ENCODE data around the gene PIEZO2.

The PIEZO2 gene

GRCh38 chr18:10748641-10749040 is 400.7 kb downstream of the PIEZO2 start:
- H3K9me3 ChIP-seq (ENCODE audit: severe bottlenecking) = no peaks in the 10 kb centered on the region
- H3K4me1 ChIP-seq (ENCODE audit: insufficient read depth, poor library complexity, severe bottlenecking) = peaks cover 12% of the 10 kb centered on the region
- H3K27me3 ChIP-seq (ENCODE audit: insufficient read depth, poor library complexity, severe bottlenecking) = no peaks in the 10 kb centered on the region
- H3K27ac ChIP-seq (ENCODE audit: poor library complexity, severe bottlenecking) = no peak overlapping the region
- ATAC-seq (ENCODE audit: low read depth) = peak; percentile 72
- DNase-seq (ENCODE audit: low spot score) = no peak
- no peak overlapping the region for H3K4me3 ChIP-seq (ENCODE audit: severe bottlenecking)
- TF ChIP-seq CTCF (IDR thresholded peaks at IDR 0.05; ENCODE audit: poor library complexity, severe bottlenecking) = no peak
- H3K36me3 ChIP-seq (ENCODE audit: low read depth) = no peaks in the 10 kb centered on the region

DNA sequence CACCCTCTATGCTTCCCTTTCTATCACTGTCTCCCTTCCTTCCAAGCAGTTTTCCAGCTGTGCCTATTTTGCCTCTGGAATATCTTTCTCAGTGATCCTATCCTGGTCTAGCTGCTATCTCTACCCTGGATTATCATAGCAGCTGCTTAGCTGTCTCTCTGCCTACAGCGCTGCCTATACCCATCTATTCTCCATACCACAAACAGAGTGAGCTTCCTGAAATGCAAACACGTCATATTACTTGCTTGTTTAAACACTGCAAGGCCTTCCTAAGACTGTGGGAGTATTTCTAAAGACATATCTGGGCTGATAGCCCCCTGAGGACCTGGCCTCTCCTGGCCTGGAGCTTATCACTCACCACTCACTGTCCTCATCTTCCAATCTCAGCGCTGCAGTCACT is 403.4 kb downstream of the PIEZO2 start:
- H3K9me3 ChIP-seq (ENCODE audit: severe bottlenecking) = no peaks in the 10 kb centered on the region
- H3K27ac ChIP-seq (ENCODE audit: poor library complexity, severe bottlenecking) = no peak overlapping the region
- no peaks in the 10 kb centered on the region for H3K36me3 ChIP-seq (ENCODE audit: low read depth)
- TF ChIP-seq CTCF (IDR thresholded peaks at IDR 0.05; ENCODE audit: poor library complexity, severe bottlenecking) = no peak
- peaks cover 12% of the 10 kb centered on the region for H3K4me1 ChIP-seq (ENCODE audit: insufficient read depth, poor library complexity, severe bottlenecking)
- H3K27me3 ChIP-seq (ENCODE audit: insufficient read depth, poor library complexity, severe bottlenecking) = no peaks in the 10 kb centered on the region
- ATAC-seq (ENCODE audit: low read depth) = no peak
- no peak for DNase-seq (ENCODE audit: low spot score)
- H3K4me3 ChIP-seq (ENCODE audit: severe bottlenecking) = no peak overlapping the region

GRCh38 chr18:10745219-10745618 is 404.1 kb downstream of the PIEZO2 start:
- Histone ChIP-seq H3K27me3 (ENCODE audit: insufficient read depth, poor library complexity, severe bottlenecking) (no peaks in the 10 kb centered on the region), H3K9me3 (ENCODE audit: severe bottlenecking) (no peaks in the 10 kb centered on the region), H3K36me3 (ENCODE audit: low read depth) (no peaks in the 10 kb centered on the region), H3K4me3 (ENCODE audit: severe bottlenecking) (no peak overlapping the region), H3K27ac (ENCODE audit: poor library complexity, severe bottlenecking) (no peak overlapping the region), H3K4me1 (ENCODE audit: insufficient read depth, poor library complexity, severe bottlenecking) (peaks cover 11% of the 10 kb centered on the region)
- ATAC-seq (ENCODE audit: low read depth) (no peak), DNase-seq (ENCODE audit: low spot score) (no peak)
- TF ChIP-seq CTCF (IDR thresholded peaks at IDR 0.05; ENCODE audit: poor library complexity, severe bottlenecking) = no peak

DNA sequence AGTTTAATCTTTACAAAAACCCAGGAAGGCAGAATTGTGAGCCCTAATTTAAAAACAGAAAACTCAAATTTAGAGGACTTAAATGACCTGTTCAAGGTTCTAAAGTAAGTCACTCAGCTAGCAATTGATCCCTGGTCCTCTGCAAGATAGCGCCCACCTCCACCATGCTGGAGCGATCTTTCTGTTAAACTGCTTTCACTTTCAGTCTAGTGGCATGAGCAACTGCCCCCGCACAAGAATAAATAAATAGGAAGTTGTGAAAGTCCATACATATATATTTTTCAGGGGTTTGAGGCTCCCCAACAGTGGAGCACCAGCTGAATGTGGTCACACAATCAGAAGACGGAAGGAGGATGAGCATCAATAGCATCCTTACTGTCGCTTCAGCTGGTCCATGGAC is 405.6 kb downstream of the PIEZO2 start:
- DNase-seq (ENCODE audit: low spot score) (no peak), ATAC-seq (ENCODE audit: low read depth) (no peak)
- H3K36me3 ChIP-seq (ENCODE audit: low read depth) = no peaks in the 10 kb centered on the region
- H3K27ac ChIP-seq (ENCODE audit: poor library complexity, severe bottlenecking) = no peak overlapping the region
- TF ChIP-seq CTCF (IDR thresholded peaks at IDR 0.05; ENCODE audit: poor library complexity, severe bottlenecking) = no peak
- H3K27me3 ChIP-seq (ENCODE audit: insufficient read depth, poor library complexity, severe bottlenecking) = no peaks in the 10 kb centered on the region
- peaks cover 2% of the 10 kb centered on the region for H3K9me3 ChIP-seq (ENCODE audit: severe bottlenecking)
- peaks cover 16% of the 10 kb centered on the region for H3K4me1 ChIP-seq (ENCODE audit: insufficient read depth, poor library complexity, severe bottlenecking)
- H3K4me3 ChIP-seq (ENCODE audit: severe bottlenecking) = no peak overlapping the region

GRCh38 chr18:10739152-10739551 is 410.2 kb downstream of the PIEZO2 start:
- no peak for TF ChIP-seq CTCF (IDR thresholded peaks at IDR 0.05; ENCODE audit: poor library complexity, severe bottlenecking)
- DNase-seq (ENCODE audit: low spot score) (no peak), ATAC-seq (ENCODE audit: low read depth) (peak; percentile 29; the same call in 2 of the 3 replicates)
- Histone ChIP-seq H3K27me3 (ENCODE audit: insufficient read depth, poor library complexity, severe bottlenecking) (no peaks in the 10 kb centered on the region), H3K4me1 (ENCODE audit: insufficient read depth, poor library complexity, severe bottlenecking) (peaks cover 11% of the 10 kb centered on the region), H3K36me3 (ENCODE audit: low read depth) (no peaks in the 10 kb centered on the region), H3K4me3 (ENCODE audit: severe bottlenecking) (no peak overlapping the region), H3K27ac (ENCODE audit: poor library complexity, severe bottlenecking) (no peak overlapping the region), H3K9me3 (ENCODE audit: severe bottlenecking) (peaks cover 2% of the 10 kb centered on the region)

Data from RWPE2 (cell line).